DOHH2 (cell line): ENCODE data around the gene PCSK5.

Experiments used
- H3F3A ChIP-seq: fragments of 200-600 bp; sonication (generic), shearing (Covaris generic); 2 replicates; pipeline ENCODE4 v1.6.0; 2016; ENCODE audit warnings: antibody characterized with exemption, mild to moderate bottlenecking; ENCODE audit not compliant: control insufficient read depth, insufficient read depth
- H3K27ac ChIP-seq: fragments of 200-600 bp; sonication (generic); 2 replicates; pipeline ENCODE4 v1.5.1; 2014; ENCODE audit warnings: low read depth, mild to moderate bottlenecking, low read length, moderate library complexity
- H3K27me3 ChIP-seq: fragments of 200-600 bp; sonication (generic); 2 replicates; pipeline ENCODE4 v1.6.1; 2014; ENCODE audit warnings: mild to moderate bottlenecking, low read length, mixed read lengths; ENCODE audit not compliant: control insufficient read depth
- H3K36me3 ChIP-seq: fragments of 200-600 bp; sonication (generic); 2 replicates; pipeline ENCODE4 v1.6.1; 2014; ENCODE audit warnings: mild to moderate bottlenecking, low read length, moderate library complexity, mixed read lengths; ENCODE audit not compliant: control insufficient read depth
- H3K4me1 ChIP-seq: fragments of 200-600 bp; sonication (generic); 2 replicates; pipeline ENCODE4 v1.6.1; 2014; ENCODE audit warnings: mild to moderate bottlenecking, low read length, mixed read lengths; ENCODE audit not compliant: control insufficient read depth
- H3K4me2 ChIP-seq: fragments of 200-600 bp; sonication (generic); 2 replicates; pipeline ENCODE4 v1.6.0; 2014; ENCODE audit warnings: mild to moderate bottlenecking, low read length, moderate library complexity
- H3K4me3 ChIP-seq: fragments of 200-600 bp; sonication (generic); 2 replicates; pipeline ENCODE4 v1.5.1; 2014; ENCODE audit warnings: mild to moderate bottlenecking, low read length, mixed read lengths
- H3K79me2 ChIP-seq: fragments of 200-600 bp; sonication (generic); 2 replicates; pipeline ENCODE4 v1.6.1; 2014; ENCODE audit warnings: mild to moderate bottlenecking, low read length, mixed read lengths; ENCODE audit not compliant: control insufficient read depth
- H3K9me2 ChIP-seq: fragments of 200-600 bp; sonication (generic); replicated peaks from 2 replicates; pipeline ENCODE4 v1.6.1; 2014; ENCODE audit warnings: mild to moderate bottlenecking, low read length, mixed read lengths; ENCODE audit not compliant: control insufficient read depth
- H3K9me3 ChIP-seq: fragments of 200-600 bp; sonication (generic); 2 replicates; pipeline ENCODE4 v1.6.1; 2014; ENCODE audit warnings: antibody characterized with exemption, low read length, mixed read lengths; ENCODE audit not compliant: control insufficient read depth, insufficient read depth
- H4K20me1 ChIP-seq: fragments of 200-600 bp; sonication (generic); 2 replicates; pipeline ENCODE4 v1.6.0; 2014; ENCODE audit warnings: low read depth, mild to moderate bottlenecking, antibody characterized with exemption, low read length, moderate library complexity; ENCODE audit not compliant: control insufficient read depth, insufficient read depth
- EZH2phosphoT487 ChIP-seq: fragments of 200-600 bp; sonication (generic); IDR thresholded peaks from 2 replicates; pipeline ENCODE4 v1.6.1; 2017; ENCODE audit warnings: borderline replicate concordance, mild to moderate bottlenecking, antibody characterized with exemption, low read length, moderate library complexity, mixed read lengths
- TF ChIP-seq, protein P1 (sequence below): fragments of 200-600 bp; sonication (generic); IDR thresholded peaks from one replicate; pipeline ENCODE4 v1.5.1; 2014; ENCODE audit warnings: antibody characterized with exemption, mild to moderate bottlenecking, low read depth, low read length; ENCODE audit not compliant: poor library complexity, severe bottlenecking

The PCSK5 gene

DNA sequence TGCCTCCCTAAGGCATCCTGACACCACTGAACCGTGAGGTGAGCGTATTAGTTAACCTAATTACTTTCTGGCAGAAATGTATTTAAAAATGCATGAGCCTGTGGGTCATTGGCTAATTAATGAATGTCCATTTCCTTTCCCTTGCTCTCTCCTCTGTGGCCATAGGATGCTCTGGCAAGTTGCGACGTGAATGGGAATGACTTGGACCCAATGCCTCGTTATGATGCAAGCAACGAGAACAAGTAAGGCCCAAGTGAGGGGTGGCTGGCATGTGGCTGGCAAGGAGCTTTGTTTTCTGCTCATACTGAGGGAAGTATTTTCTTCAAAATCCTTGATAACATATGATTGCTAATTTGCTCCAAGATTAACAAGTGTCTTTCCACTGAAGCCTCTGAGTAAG is 136.3 kb downstream of the PCSK5 start:
- Histone ChIP-seq H3K4me2 (no peak overlapping the region), H3K9me2 (no peaks in the 10 kb centered on the region), H3K27me3 (no peaks in the 10 kb centered on the region), H4K20me1 (no peaks in the 10 kb centered on the region), H3K9me3 (no peaks in the 10 kb centered on the region), H3K27ac (no peak overlapping the region), H3K4me3 (no peak overlapping the region), H3K4me1 (no peaks in the 10 kb centered on the region), H3K79me2 (no peaks in the 10 kb centered on the region), H3K36me3 (no peaks in the 10 kb centered on the region), H3F3A (no peaks in the 10 kb centered on the region)
- TF ChIP-seq, protein P1, sequence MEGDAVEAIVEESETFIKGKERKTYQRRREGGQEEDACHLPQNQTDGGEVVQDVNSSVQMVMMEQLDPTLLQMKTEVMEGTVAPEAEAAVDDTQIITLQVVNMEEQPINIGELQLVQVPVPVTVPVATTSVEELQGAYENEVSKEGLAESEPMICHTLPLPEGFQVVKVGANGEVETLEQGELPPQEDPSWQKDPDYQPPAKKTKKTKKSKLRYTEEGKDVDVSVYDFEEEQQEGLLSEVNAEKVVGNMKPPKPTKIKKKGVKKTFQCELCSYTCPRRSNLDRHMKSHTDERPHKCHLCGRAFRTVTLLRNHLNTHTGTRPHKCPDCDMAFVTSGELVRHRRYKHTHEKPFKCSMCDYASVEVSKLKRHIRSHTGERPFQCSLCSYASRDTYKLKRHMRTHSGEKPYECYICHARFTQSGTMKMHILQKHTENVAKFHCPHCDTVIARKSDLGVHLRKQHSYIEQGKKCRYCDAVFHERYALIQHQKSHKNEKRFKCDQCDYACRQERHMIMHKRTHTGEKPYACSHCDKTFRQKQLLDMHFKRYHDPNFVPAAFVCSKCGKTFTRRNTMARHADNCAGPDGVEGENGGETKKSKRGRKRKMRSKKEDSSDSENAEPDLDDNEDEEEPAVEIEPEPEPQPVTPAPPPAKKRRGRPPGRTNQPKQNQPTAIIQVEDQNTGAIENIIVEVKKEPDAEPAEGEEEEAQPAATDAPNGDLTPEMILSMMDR, result no peak
- no peak for TF ChIP-seq EZH2phosphoT487

DNA sequence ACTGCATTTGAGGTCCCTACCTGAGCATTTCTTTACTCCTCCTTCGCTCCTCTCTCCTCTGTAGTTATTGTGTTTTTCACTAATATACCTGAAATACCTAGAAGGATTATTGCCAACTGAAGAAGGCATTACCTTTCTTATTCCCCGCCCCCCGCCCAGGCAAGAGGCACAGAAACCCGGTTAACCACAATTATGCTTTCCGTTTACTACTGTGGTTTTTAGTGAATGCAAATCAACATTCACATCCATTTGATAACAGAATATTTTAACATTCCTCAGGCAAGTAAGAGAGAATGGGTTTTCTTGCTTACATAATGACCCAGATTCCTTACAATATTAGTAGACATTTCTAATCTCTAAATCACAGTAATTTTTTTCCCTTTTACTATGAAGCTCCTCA is 136.9 kb downstream of the PCSK5 start:
- H3F3A ChIP-seq, result no peaks in the 10 kb centered on the region
- no peaks in the 10 kb centered on the region for H3K9me3 ChIP-seq
- no peak overlapping the region for H3K27ac ChIP-seq
- H3K27me3 ChIP-seq, result no peaks in the 10 kb centered on the region
- no peak overlapping the region for H3K4me3 ChIP-seq
- no peak overlapping the region for H3K4me2 ChIP-seq
- no peaks in the 10 kb centered on the region for H3K36me3 ChIP-seq
- no peaks in the 10 kb centered on the region for H3K79me2 ChIP-seq
- no peaks in the 10 kb centered on the region for H3K9me2 ChIP-seq
- no peaks in the 10 kb centered on the region for H4K20me1 ChIP-seq
- TF ChIP-seq, protein P1, result no peak
- no peak for TF ChIP-seq EZH2phosphoT487
- no peaks in the 10 kb centered on the region for H3K4me1 ChIP-seq

DNA sequence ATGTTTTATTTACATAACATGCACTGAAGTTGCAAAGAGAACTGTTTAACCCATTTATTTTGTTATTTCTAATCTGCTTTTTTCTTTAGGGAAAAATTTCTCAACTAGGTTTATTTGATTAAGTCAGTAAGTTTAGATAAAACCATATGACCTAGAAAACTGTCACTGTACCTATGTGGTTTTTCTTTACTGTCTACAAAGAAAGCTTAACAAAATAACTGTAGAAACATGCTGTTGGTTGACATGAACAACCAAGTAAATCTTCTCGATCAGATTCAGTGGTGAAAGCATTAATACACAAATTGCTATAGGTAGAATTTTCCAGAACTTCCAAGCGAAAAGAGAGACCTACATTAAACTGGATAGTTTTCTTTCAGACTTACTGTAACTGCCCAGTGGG is 137.4 kb downstream of the PCSK5 start:
- no peak overlapping the region for H3K4me2 ChIP-seq

More for the DNA sequence above, 137.4 kb downstream of the PCSK5 start:
- Histone ChIP-seq H3K4me1 (no peaks in the 10 kb centered on the region), H3K27ac (no peak overlapping the region), H4K20me1 (no peaks in the 10 kb centered on the region), H3F3A (no peaks in the 10 kb centered on the region), H3K9me3 (no peaks in the 10 kb centered on the region), H3K27me3 (no peaks in the 10 kb centered on the region), H3K79me2 (no peaks in the 10 kb centered on the region), H3K9me2 (no peaks in the 10 kb centered on the region), H3K4me3 (no peak overlapping the region), H3K36me3 (no peaks in the 10 kb centered on the region)
- no peak for TF ChIP-seq EZH2phosphoT487
- TF ChIP-seq, protein P1, result no peak
